Nasal cavity respiratory epithelium epithelial cell of viscerocranial mucosa (primary cell): ENCODE measurements around the gene KRTAP10-10. TPM values are rescaled to one million over a fixed set of nuclear protein-coding genes. Genes with fewer than 3 reads are reported as not detected.

Experiments used
- total RNA-seq: library from RNA; depleted of rRNA; stranded (reverse); fragments of >200 nt; gene quantifications from 2 replicates; pipeline ENCODE4 v1.2.3, GENCODE V29; 2014

The KRTAP10-10 gene, protein sequence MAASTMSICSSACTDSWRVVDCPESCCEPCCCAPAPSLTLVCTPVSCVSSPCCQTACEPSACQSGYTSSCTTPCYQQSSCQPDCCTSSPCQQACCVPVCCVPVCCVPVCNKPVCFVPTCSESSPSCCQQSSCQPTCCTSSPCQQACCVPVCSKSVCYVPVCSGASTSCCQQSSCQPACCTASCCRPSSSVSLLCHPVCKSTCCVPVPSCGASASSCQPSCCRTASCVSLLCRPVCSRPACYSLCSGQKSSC
- total RNA-seq = not detected in 2 replicates

DNA sequence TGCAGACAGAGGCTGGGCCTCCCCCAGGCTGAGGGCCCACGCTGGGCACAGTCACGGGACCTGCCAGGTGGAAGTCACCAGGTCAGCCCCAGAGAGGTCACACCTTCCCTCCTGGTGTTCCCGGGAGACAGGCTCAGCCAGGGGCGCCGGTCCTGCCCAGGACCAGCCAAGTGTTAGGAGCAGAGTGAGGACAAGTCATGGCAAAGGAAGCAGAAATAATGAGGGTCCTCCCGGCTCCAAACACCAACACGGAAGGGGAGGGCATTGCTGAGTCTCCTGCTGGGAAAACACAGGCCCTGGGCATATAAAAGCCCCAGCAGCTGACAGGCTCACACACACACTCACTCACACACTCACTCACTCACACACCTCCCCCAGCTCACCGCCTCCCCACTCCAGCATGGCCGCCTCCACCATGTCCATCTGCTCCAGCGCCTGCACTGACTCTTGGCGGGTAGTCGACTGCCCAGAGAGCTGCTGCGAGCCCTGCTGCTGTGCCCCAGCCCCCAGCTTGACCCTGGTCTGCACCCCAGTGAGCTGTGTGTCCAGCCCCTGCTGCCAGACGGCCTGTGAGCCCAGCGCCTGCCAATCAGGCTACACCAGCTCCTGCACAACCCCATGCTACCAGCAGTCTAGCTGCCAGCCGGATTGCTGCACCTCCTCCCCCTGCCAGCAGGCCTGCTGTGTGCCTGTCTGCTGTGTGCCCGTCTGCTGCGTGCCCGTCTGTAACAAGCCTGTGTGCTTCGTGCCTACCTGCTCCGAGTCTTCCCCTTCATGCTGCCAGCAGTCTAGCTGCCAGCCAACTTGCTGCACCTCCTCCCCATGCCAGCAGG lies at the start of gene KRTAP10-10:
Gene KRTAP10-10, plus strand, starts transcription at position 339 of the 833 bp plus-strand sequence. Its CDS starts 62 bp downstream, at position 401.

DNA sequence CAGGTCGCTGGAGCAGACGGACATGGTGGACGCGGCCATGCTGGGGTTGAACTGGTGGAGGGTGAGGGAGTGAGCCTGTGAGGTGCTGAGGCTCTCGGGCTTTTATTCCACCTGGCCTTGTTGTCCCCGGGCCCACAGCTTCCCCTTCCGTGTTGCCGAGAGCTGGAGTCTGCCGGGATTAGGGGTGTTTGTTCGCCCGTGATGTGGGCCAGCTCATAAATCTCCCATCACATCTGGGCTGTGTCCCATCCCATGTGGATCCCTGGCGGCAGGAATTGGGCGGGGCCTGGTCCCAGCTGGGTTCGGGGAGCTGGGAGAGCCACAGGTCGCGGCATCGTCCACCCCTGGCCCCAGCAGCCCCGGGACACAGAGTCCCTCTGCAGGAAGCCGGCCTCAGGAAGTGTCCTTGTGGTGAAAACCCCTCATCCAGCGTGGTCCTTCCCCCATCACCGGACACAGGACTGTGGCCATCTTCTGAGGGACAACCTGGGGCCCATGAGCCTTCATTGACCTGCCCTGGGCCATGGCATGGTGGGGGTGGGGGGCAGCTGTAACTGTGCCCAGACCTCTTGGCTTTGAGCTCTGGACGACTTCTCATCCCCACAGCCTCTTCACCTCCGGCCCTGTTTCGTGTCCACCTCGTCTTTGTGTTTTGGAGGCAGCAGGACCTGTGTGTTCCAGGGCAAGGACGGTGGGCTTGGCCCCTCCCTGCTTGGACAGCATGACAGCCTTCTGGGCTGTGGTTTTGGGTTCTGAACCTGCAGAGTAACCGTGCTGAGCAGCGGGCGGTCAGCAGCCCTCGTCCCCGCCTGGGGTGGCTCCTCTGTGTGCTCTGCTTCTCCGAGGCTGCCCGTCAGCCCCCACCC lies 44.5 kb upstream of the KRTAP10-10 start, which contains the start of gene KRTAP10-6:
Gene KRTAP10-6, minus strand, starts transcription at position 60 of the 866 bp plus-strand sequence. Its CDS starts 21 bp downstream, at position 39.

DNA sequence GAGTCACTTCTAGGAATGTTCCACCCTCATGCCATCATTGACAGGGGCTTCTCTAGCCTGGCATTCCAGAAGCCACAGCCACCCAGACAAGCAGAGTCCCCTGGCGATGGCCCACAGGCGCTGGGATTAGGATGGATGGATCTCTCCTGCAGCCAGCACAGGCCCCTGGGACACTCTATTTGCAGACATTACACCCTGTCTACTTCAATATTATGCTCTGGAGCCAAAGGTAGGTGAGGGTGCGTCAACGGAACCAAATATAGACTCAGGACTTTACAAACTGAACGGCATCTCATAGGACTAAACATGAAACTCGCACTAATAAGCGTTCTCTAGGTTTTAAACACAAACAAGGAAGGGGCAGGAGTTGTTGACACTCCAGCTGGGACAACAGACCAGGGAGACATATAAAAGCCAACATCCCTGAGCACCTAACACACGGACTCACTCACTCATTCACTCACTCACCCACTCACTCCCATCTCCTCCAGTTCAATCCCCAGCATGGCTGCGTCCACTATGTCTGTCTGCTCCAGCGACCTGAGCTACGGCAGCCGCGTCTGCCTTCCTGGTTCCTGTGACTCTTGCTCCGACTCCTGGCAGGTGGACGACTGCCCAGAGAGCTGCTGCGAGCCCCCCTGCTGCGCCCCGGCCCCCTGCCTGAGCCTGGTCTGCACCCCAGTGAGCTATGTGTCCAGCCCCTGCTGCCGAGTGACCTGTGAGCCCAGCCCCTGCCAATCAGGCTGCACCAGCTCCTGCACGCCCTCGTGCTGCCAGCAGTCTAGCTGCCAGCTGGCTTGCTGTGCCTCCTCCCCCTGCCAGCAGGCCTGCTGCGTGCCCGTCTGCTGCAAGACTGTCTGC lies 36.8 kb upstream of the KRTAP10-10 start, which contains the start of gene KRTAP10-7:
Gene KRTAP10-7, plus strand, starts transcription at position 480 of the 861 bp plus-strand sequence. Its CDS starts 25 bp downstream, at position 505.

DNA sequence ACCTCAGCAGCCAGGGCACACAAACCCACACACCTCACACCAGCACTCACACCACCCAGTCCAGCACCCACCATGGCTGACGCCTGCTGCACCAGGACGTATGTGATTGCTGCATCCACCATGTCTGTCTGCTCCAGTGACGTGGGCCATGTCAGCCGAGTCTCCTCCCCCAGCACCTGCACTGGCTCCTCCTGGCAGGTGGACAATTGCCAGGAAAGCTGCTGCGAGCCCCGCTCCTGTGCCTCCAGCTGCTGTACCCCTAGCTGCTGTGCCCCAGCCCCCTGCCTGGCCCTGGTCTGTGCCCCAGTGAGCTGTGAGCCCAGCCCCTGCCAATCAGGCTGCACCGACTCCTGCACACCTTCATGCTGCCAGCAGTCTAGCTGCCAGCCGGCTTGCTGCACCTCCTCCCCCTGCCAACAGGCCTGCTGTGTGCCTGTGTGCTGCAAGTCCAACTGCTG lies 25.1 kb upstream of the KRTAP10-10 start, which contains the start of gene KRTAP10-8:
Gene KRTAP10-8, plus strand, starts transcription at position 51 of the 458 bp plus-strand sequence. Its CDS starts 22 bp downstream, at position 73.

DNA sequence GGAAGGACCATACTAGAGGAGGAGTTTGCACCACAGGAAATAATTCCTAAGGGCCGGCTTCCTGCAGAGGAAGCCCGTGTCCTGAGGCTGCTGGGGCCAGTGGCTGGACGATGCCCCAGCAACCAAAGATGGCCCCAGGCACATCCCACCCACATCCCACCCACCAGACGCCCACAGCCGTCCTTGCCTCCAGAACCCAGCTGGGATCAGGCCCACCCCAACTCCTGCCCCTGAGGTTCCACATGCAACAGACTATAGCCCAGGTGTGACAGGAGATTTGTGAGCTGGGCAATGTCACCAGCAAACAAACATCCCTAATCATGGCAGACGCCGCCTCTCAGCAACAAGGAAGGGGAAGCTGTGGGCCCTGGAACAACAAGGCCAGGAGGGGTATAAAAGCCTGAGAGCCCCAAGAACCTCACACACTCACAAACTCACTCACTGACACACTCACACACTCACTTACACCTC lies 10.4 kb upstream of the KRTAP10-10 start, which contains the start of gene KRTAP10-9:
Gene KRTAP10-9, plus strand, starts transcription at position 421 of the 471 bp plus-strand sequence. CDS start 79 bp downstream, outside the sequence.

DNA sequence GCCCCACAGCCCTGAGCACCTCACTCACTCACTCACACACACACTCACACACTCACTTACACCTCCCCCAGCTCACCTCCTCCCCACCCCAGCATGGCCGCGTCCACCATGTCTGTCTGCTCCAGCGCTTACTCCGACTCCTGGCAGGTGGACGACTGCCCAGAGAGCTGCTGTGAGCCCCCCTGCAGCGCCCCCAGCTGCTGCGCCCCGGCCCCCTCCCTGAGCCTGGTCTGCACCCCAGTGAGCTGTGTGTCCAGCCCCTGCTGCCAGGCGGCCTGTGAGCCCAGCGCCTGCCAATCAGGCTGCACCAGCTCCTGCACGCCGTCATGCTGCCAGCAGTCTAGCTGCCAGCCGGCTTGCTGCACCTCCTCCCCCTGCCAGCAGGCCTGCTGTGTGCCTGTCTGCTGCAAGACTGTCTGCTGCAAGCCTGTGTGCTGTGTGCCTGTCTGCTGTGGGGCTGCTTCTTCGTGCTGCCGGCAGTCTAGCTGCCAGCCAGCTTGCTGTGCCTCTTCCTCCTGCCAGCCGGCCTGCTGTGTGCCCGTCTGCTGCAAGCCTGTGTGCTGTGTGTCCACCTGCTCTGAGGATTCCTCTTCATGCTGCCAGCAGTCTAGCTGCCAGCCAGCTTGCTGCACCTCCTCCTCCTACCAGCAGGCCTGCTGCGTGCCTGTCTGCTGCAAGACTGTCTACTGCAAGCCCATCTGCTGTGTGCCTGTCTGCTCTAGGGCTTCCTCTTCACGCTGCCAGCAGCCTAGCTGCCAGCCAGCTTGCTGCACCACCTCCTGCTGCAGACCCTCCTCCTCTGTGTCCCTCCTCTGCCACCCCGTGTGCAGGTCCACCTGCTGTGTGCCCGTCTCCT lies 9.4 kb downstream of the KRTAP10-10 start, which contains the start of gene KRTAP10-11:
Gene KRTAP10-11, plus strand, starts transcription at position 49 of the 856 bp plus-strand sequence. Its CDS starts 45 bp downstream, at position 94.

DNA sequence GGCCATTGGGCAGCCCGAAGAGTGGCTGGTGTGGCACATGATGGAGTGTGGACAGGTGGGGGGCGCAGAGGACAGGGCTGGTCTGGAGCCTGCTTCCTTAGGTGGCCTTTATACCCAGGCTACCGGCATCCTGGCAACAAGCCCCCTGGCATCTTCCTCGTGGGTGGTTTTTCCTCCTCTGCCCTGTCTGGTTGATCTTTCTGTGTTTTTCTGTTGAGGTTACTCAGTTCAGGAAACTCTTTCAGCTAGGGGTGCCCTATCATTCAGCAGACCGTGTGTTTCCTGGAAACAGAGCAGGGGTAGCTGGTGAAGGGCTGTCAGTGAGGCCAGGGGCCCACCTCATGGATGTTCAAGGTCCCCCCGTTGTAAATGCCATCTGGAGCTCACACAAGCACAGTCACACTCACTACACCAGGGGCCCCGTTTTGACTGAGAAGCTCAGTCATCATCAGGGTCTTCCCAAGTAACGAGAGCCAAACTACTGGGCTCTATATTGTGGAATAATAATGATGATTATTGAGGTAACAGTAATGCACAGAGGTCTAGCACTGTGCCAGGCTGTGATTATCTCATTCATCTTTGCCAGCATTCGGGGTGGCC lies 17.5 kb downstream of the KRTAP10-10 start, which contains the start of gene KRTAP12-4:
Gene KRTAP12-4, minus strand, starts transcription at position 84 of the 600 bp plus-strand sequence. Its CDS starts 45 bp downstream, at position 39.

DNA sequence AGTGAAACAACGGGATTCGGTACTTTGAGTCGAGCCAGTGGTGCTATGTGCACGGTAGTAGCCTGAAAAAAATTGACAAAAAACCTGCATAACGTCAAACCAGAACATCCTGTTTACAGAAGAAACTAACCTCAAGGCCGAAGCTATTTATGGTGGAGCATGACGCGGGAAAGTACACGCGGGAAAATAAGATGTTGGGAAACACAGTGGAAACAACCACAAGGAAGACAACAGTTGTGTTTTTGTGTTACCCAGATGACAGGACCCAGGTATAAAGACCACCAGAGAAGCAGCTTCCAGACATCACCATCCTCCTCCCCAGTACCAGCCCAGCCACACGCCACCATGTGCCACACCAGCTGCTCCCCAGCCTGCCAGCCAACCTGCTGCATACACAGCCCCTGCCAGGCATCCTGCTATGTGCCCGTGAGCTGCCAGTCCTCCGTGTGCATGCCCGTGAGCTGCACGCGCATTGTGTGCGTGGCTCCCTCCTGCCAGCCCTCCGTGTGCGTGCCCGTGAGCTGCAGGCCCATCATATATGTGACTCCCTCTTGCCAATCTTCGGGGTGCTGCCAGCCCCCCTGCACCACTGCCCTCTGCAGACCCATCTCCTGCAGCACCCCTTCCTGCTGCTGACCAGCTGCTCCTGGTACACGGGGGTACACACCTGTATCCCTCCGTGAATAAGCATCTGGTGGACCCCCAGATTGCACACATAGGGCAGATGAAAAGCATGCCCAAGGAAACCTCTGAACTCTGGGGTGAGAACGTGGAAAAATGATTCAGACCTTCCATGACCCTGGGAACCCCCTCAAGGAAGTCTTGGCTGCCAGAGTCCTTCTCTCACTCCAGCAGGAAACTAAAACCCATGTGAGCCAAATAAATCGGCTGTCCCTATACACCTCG lies 20.7 kb downstream of the KRTAP10-10 start, which contains the start of gene KRTAP12-3:
Gene KRTAP12-3, plus strand, starts transcription at position 298 of the 906 bp plus-strand sequence. Its CDS starts 48 bp downstream, at position 346.

DNA sequence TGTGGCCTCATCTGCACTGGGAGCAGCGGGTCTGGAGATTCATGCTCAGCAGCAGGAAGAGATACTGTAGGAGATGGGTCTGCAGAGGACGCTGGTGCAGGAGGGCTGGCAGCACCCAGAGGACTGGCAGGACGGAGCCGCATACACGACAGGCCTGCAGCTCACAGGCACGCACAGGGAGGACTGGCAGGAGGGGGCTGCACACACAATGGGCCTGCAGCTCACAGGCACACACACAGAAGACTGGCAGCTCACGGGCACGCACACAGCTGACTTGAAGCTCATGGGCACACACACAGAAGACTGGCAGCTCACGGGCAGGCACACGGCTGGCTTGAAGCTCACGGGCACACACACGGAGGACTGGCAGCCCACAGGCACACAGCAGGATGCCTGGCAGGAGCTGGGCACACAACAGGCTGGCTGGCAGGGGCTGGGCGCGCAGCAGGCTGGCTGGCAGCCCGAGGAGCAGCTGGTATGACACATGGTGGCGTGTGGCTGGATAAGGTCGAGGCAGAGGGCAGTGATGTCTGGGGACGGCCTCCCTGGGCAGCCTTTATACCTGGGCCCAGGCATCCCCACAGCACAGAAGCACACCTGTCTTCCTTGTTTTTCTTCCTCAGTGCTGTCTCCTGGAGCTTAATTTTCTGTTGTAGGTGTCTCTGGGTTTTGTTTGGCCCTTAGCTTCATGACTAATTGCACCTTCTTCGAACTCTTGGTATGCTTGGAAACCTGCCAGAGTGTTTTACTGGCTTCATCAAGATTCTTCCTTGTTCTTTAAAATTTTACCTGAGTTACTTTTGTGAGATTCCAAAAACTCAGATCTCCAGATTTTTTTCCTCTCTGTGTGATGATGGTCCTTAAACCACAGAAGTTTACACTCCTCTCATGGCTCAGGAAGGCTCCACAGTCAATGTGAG lies 29.5 kb downstream of the KRTAP10-10 start, which contains the start of gene KRTAP12-2:
Gene KRTAP12-2, minus strand, starts transcription at position 527 of the 920 bp plus-strand sequence. Its CDS starts 41 bp downstream, at position 486.

DNA sequence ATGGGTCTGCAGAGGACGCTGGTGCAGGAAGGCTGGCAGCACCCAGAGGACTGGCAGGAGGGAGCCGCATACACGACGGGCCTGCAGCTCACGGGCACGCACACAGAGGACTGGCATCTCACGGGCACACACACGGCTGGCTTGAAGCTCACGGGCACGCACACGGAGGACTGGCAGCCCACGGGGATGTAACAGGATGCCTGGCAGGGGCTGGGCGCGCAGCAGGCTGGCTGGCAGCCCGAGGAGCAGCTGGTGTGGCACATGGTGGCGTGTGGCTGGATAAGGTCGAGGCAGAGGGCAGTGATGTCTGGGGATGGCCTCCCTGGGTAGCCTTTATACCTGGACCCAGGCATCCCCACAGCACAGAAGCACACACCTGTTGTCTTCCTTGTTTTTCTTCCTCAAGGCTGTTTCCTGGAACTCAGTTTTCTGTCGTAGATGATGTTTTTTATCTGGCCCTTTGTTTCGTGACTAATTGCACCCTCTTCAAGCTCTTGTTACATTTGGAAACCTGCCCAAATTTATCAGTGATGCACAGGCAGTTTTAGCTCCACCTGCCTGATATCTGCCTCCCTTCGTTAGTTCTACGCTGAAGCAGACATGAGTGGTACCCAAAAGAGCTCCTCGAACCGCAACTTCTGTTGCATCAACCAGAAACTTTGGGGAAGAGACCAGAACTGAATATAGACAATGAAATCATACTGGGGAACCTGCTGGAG lies 44.9 kb downstream of the KRTAP10-10 start, which contains the start of gene KRTAP12-1:
Gene KRTAP12-1, minus strand, starts transcription at position 303 of the 719 bp plus-strand sequence. Its CDS starts 40 bp downstream, at position 263.

Other genes with a start within 250 kb of the KRTAP10-10 start
- gene LRRC3, start 181.8 kb upstream of the KRTAP10-10 start, total RNA-seq = 0.34 and 1.4 TPM in 2 replicates
- not detected in 2 replicates for gene KRTAP10-1, start 97.2 kb upstream of the KRTAP10-10 start, total RNA-seq
- not detected in 2 replicates for gene KRTAP10-2, start 85.9 kb upstream of the KRTAP10-10 start, total RNA-seq
- gene KRTAP10-3, start 78.6 kb upstream of the KRTAP10-10 start, total RNA-seq = not detected in 2 replicates
- not detected in 2 replicates for gene KRTAP10-4, start 63.6 kb upstream of the KRTAP10-10 start, total RNA-seq
- gene KRTAP10-5, start 56.8 kb upstream of the KRTAP10-10 start, total RNA-seq = not detected in 2 replicates
- gene KRTAP10-6, start 44.9 kb upstream of the KRTAP10-10 start, total RNA-seq = not detected in 2 replicates
- gene KRTAP10-7, start 36.8 kb upstream of the KRTAP10-10 start, total RNA-seq = not detected in 2 replicates
- not detected in 2 replicates for gene KRTAP10-8, start 25.3 kb upstream of the KRTAP10-10 start, total RNA-seq
- gene KRTAP10-9, start 10.3 kb upstream of the KRTAP10-10 start, total RNA-seq = not detected in 2 replicates
- not detected in 2 replicates for gene KRTAP10-11, start 9.1 kb downstream of the KRTAP10-10 start, total RNA-seq
- not detected in 2 replicates for gene KRTAP12-4, start 17.3 kb downstream of the KRTAP10-10 start, total RNA-seq
- gene KRTAP12-3, start 20.6 kb downstream of the KRTAP10-10 start, total RNA-seq = not detected in 2 replicates
- not detected in 2 replicates for gene KRTAP12-2, start 29.6 kb downstream of the KRTAP10-10 start, total RNA-seq
- gene KRTAP12-1, start 44.8 kb downstream of the KRTAP10-10 start, total RNA-seq = not detected in 2 replicates
- not detected in 2 replicates for gene KRTAP10-12, start 59.8 kb downstream of the KRTAP10-10 start, total RNA-seq
- gene TSPEAR, start 74.2 kb downstream of the KRTAP10-10 start, total RNA-seq = not detected in 2 replicates
- gene UBE2G2, start 164.5 kb downstream of the KRTAP10-10 start, total RNA-seq = 80.3 and 124 TPM in 2 replicates
- 81.4 and 116 TPM in 2 replicates for gene SUMO3, start 180.7 kb downstream of the KRTAP10-10 start, total RNA-seq
- 156 and 164 TPM in 2 replicates for gene PTTG1IP, start 236.3 kb downstream of the KRTAP10-10 start, total RNA-seq